HG03108 (cell line): ENCODE measurements around the gene C1R.
"Not testable (repeated sequence)": the region's sequence is repeated elsewhere in the genome, so short reads cannot be mapped to it uniquely, and the experiment has no call there.

Source experiments
- ATAC-seq: cut with Tn5 transposase; IDR thresholded peaks from one replicate; pipeline ENCODE4 v1.9.1; 2021; ENCODE audit warnings: moderate library complexity; ENCODE audit not compliant: unreplicated experiment

The C1R gene

GRCh38 chr12:7069386-7069785, 22.9 kb downstream of the C1R start:
- ATAC-seq = no peak

DNA sequence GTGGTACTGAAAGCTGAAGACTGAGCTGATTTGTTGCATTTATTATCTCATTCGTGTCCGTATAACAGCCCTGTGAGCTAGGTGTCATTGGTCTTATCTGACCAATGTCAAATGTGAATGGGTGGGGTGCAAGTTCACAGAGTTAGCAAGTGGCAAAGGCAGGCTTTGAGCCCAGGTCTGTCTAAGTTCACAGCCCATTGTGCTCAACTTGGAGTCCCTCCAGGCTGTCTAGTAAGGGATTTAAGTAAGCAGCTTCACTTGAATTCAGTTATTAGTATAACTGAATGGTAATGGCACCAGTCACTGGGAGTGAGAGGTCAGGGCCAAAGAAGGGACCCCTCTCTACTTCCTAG, 23.3 kb downstream of the C1R start:
- no peak for ATAC-seq

- no peak for ATAC-seq
Observed at GRCh38 chr12:7068240-7068993, 23.8 kb downstream of the C1R start.

GRCh38 chr12:7067096-7067495, 25.1 kb downstream of the C1R start:
- ATAC-seq = no peak

DNA sequence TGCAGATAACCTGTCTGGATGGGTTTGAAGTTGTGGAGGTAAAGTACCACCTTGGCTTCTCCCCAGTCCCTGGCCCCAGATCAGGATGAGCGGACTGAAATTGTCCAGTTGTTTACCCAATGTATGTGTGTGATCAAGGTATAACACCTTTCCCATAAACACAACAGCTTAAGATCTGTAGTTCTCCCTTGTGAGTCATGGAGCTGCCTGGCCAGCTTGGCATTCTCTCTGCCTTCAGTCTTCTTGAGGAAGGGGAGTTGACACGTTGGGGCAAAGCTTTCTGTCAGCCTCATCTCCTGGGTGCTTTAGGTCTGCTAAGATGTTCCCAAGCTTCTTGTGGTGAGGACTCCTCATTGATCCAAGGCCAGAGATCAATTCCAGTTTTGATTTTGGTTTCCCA, 25.6 kb downstream of the C1R start:
- ATAC-seq = no peak

- ATAC-seq = no peak
Observed at GRCh38 chr12:7065073-7065623, 27.1 kb downstream of the C1R start.

DNA sequence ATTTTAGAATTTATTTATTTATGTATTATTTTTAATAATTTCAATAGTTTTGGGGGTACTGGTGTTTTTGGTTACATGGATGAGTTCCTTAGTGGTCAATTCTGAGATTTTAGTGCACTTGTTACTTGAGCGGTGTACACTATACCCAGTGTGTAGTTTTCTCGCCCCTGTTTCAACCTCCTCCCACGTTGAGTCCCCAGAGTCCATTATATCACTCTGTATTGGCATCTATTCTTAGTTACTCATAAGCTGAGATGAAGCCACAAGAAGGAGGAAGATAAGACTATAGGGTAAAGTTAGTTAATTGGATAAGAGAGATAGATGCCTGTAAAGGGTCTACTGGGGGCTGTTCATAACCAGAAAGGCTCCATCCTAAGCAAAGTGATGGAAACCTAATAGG, 27.7 kb downstream of the C1R start:
- ATAC-seq = no peak

DNA sequence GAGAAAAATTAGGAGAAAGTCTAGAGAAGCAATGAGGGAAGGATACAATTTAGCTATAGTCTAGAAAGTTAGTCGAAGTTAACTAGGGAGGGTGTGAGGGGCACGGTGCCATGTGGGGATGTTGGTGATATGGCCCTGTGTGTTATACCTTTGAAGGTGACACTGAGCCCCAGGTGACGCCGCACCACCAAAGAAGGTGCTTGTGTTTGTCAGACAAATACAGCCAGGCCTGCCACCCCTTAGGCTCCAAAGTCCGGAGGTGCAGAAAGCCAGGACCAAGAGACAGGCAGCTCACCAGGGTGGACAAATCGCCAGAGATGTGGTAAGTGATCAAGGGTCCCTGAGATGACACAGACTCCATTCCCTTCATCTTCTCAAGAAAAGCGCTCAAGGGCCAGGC, 30.6 kb downstream of the C1R start:
- ATAC-seq = no peak

- ATAC-seq = no peak
Observed at GRCh38 chr12:7061138-7061537, 31.1 kb downstream of the C1R start.

GRCh38 chr12:7060353-7060954, 31.8 kb downstream of the C1R start, which contains the start of gene C1S:
Gene C1S (plus strand): TSS chr12:7060718. CDS start chr12:7061913, 1,195 bp downstream.
- no peak for ATAC-seq

DNA sequence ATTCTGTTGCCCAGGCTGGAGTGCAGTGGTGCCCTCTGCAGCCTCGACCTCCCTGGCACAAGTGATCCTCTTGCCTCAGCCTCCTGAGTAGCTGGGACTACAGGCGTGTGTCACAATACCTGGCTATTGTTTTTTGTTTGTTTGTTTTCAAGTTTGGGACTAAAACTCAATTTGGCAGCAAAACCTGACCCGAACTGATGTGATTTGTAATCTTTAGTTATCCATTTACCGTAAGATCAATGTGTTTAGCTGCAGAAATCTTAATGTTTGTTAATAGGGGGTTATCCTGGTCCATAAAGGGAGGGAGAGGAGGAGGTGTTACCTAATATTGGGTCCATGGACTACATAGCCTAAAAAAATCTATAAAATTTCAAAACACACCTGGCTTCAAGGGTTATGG, 32.5 kb downstream of the C1R start:
- no peak for ATAC-seq

GRCh38 chr12:7058850-7059395, 33.3 kb downstream of the C1R start:
- no peak for ATAC-seq

DNA sequence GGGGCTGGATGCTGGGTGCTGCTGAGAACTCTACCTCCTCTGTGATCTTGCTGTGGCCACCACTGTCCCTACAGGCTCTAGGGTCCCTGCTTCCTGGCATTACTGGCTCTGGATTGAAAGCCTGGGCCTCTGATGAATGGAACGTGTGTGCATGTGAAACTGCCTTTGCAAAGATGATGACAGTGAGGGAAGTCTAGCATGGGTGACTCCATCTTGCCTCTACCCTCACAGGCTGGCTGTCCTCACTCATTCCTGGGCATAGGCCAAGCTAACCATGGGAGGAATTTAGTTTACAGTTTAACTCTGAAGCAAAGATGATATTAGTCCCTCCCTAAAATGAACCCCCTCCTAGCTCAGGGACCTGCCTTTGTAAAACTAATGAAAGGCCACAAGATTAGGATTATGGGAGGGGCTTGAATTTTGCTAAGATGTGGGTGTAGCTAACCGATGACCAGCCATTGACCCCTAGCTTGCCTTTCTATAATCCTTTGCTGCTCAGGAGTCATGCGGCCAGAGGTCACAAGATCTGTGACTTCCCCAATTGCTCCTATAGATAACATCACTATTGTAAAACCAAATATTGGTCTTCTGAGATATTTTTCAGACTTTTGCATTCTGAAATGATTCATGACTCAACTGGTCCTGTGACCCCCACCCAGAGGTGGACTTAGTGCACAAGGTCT, 33.9 kb downstream of the C1R start:
- ATAC-seq = no peak

DNA sequence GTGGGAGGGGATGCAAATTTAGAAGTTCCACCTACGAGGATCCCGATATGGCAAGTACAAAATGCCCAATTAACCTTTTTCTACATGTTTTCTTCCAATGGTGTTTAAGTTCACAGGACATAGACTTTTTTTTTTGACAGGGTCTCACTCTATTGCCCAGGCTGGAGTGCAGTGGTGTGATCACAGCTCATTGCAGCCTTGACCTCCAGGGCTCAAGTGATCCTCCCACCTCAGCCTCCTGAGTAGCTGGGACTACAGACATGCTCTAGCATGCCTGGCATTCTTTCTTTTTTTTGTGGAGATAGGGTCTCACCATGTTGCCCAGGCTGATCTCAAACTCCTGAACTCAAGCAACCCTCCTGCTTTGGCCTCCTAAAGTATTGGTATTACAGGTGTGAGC, 36.5 kb downstream of the C1R start:
- ATAC-seq = not testable (repeated sequence)

DNA sequence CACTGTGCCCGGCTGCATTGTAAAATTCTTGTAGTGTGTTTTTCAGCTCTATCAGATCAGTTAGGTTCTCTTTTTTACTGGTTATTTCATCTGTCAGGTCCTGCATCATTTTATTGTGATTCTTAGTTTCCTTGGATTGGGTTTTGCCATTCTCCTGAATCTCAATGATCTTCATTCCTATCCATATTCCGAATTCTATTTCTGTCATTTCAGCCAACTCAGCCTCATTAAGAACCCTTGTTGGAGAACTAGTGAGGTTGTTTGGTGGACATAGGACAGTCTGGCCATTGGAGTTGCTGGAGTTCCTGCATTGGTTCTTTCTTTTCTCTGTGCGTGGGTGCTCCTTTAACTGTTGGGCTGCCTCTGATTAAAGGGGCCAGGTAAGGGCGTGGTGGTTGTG, 37.3 kb downstream of the C1R start:
- no peak for ATAC-seq

GRCh38 chr12:7049973-7050372, 42.3 kb downstream of the C1R start:
- ATAC-seq = not testable (repeated sequence)

DNA sequence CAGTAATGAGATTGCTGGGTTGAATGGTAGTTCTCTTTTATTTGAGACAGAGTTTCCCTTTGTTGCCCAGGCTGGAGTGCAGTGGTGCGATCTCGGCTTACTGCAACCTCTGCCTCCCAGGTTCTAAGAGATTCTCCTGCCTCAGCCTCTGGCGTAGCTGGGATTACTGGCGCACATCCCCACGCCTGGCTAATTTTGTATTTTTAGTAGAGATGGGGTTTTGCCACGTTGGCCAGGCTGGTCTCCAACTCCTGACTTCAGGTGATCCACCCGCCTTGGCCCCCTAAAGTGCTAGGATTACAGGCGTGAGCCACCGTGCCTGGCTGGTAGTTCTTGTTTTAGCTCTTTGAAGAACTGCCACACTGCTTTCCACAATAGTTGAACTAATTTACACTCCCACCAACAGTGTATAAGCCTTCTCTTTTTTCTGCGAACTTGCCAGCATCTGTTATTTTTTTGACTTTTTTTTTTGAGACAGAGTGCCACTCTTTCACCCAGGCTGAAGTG, 42.7 kb downstream of the C1R start:
- ATAC-seq = not testable (repeated sequence)

GRCh38 chr12:7047306-7047705, 44.9 kb downstream of the C1R start:
- ATAC-seq = no peak

GRCh38 chr12:7046383-7047105, 45.7 kb downstream of the C1R start:
- no peak for ATAC-seq

- ATAC-seq = no peak
Observed at GRCh38 chr12:7045913-7046312, 46.3 kb downstream of the C1R start.

DNA sequence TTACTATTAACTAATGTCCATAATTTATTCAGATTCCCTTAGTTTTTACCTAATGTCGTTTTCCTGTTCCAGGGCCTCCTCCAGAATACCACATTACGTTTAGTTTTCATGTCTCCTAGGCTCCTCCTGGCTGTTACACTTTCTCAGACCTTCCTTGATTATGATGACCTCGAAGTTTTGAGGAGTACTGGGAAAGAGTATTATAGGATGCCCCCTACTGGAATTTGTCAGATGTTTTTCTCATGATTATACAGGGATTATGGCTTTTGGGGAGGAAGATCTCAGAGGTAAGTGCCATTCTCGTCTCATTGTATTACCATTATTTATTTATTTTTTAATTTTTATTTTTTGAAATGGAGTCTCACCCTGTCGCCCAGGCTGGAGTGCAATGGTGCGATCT, 49.4 kb downstream of the C1R start:
- ATAC-seq = no peak
